K562 (cell line): Measurements from ENCODE around the gene EFR3B. TPM values are rescaled to one million over a fixed set of nuclear protein-coding genes. Genes with fewer than 3 reads are reported as not detected.
A peak's percentile ranks its signal among the peaks of the same experiment; 100 is the strongest.

Experiments used
- ATF3 ChIP-seq, 2 experiments: fragments of 450-650 bp in 1 of 2; sonication (generic) in 1 of 2; formaldehyde crosslinking in 1 of 2; IDR thresholded peaks in 1 of 2; conservative IDR thresholded peaks in 1 of 2; 2 replicates each; pipeline versions ENCODE4 v1.6.1 to v1.8.1; 2016 to 2023; ENCODE audit warnings: mild to moderate bottlenecking in 2 of 2, moderate library complexity in 2 of 2, inconsistent platforms in 1 of 2, missing genetic modification reagents in 1 of 2
- ATF7 ChIP-seq: fragments of 450-650 bp; IDR thresholded peaks from 2 replicates; pipeline ENCODE4 v1.7.1; 2014; ENCODE audit warnings: mild to moderate bottlenecking, moderate library complexity
- BHLHE40 ChIP-seq: IDR thresholded peaks from 2 replicates; pipeline ENCODE4 v1.6.1; 2011; ENCODE audit warnings: low read length, improper control_type of control experiment
- C11orf30 ChIP-seq: fragments of 450-650 bp; IDR thresholded peaks from 2 replicates; pipeline ENCODE4 v1.6.1; 2016; ENCODE audit warnings: low read depth, mild to moderate bottlenecking
- CCAR2 ChIP-seq: fragments of 200-400 bp; formaldehyde crosslinking; IDR thresholded peaks from 2 replicates; pipeline ENCODE4 v1.6.1; 2017; ENCODE audit warnings: mild to moderate bottlenecking, low read depth, low read length
- CTBP1 ChIP-seq: fragments of 450-650 bp; IDR thresholded peaks from 2 replicates; pipeline ENCODE4 v1.6.1; 2016; ENCODE audit warnings: borderline replicate concordance
- EGR1 ChIP-seq: fragments of 450-650 bp; conservative IDR thresholded peaks from 2 replicates; pipeline ENCODE4 v1.6.1; 2017; ENCODE audit warnings: mild to moderate bottlenecking
- EHMT2 ChIP-seq: fragments of 450-650 bp; IDR thresholded peaks from 2 replicates; pipeline ENCODE4 v1.6.1; 2018; ENCODE audit warnings: antibody characterized with exemption
- ETS1 ChIP-seq: conservative IDR thresholded peaks from 2 replicates; pipeline ENCODE4 v1.6.1; 2011; ENCODE audit warnings: low read depth, mild to moderate bottlenecking, low read length; ENCODE audit not compliant: control insufficient read depth
- FOS ChIP-seq: IDR thresholded peaks from 3 replicates; pipeline ENCODE4 v1.6.1; 2011; ENCODE audit not compliant: insufficient read length; ENCODE audit errors: extremely low read depth
- HMGN3 ChIP-seq: IDR thresholded peaks from 2 replicates; pipeline ENCODE4 v1.6.1; 2011; ENCODE audit warnings: borderline replicate concordance, low read depth, mild to moderate bottlenecking, mixed read lengths, low read length; ENCODE audit not compliant: insufficient read length; ENCODE audit errors: extremely low read depth
- JUND ChIP-seq, 2 experiments: IDR thresholded peaks; 2 replicates in 1 of 2; 3 replicates in 1 of 2; pipeline ENCODE4 v1.6.1; 2011; ENCODE audit warnings: borderline replicate concordance in 2 of 2, low read depth in 2 of 2, low read length in 2 of 2, improper control_type of control experiment in 1 of 2, missing biosample characterization in 1 of 2, missing genetic modification characterization in 1 of 2, missing genetic modification reagents in 1 of 2
- KDM5B ChIP-seq: fragments of 200-600 bp; sonication (generic); IDR thresholded peaks from 2 replicates; pipeline ENCODE4 v1.6.1; 2012; ENCODE audit warnings: low read depth, mild to moderate bottlenecking, moderate library complexity, low read length, control low read depth, inconsistent platforms; ENCODE audit not compliant: insufficient replicate concordance
- LARP7 ChIP-seq: fragments of 450-650 bp; IDR thresholded peaks from 2 replicates; pipeline ENCODE4 v1.6.1; 2016
- MAFK ChIP-seq: IDR thresholded peaks from 2 replicates; pipeline ENCODE4 v1.6.1; 2011; ENCODE audit warnings: low read length, improper control_type of control experiment
- NKRF ChIP-seq: fragments of 450-650 bp; IDR thresholded peaks from 2 replicates; pipeline ENCODE4 v1.6.1; 2016; ENCODE audit warnings: borderline replicate concordance
- PHB ChIP-seq: fragments of 250-450 bp; sonication (Bioruptor Pico); IDR thresholded peaks from 2 replicates; pipeline ENCODE4 v1.5.0; 2021
- PTTG1 ChIP-seq: fragments of 450-650 bp; IDR thresholded peaks from 2 replicates; pipeline ENCODE4 v1.6.1; 2016; ENCODE audit warnings: low read depth, mild to moderate bottlenecking, missing genetic modification characterization, missing compliant biosample characterization
- SAFB ChIP-seq: fragments of 200-400 bp; formaldehyde crosslinking; IDR thresholded peaks from 2 replicates; pipeline ENCODE4 v1.6.1; 2017; ENCODE audit warnings: low read depth, low read length, borderline replicate concordance
- SRSF9 ChIP-seq: fragments of 200-400 bp; formaldehyde crosslinking; IDR thresholded peaks from 2 replicates; pipeline ENCODE4 v1.6.1; 2017; ENCODE audit warnings: low read depth, low read length, borderline replicate concordance
- TAF9B ChIP-seq: fragments of 450-650 bp; IDR thresholded peaks from 2 replicates; pipeline ENCODE4 v1.6.1; 2018; ENCODE audit warnings: mild to moderate bottlenecking; ENCODE audit not compliant: partially characterized antibody
- ZFP91 ChIP-seq: sonication (generic); formaldehyde crosslinking; IDR thresholded peaks from 2 replicates; pipeline ENCODE4 v1.8.0; 2022; ENCODE audit warnings: mild to moderate bottlenecking, missing genetic modification reagents
- ZFPM2 ChIP-seq: fragments of 250-450 bp; sonication (Bioruptor Pico); IDR thresholded peaks from 2 replicates; pipeline ENCODE4 v1.5.1; 2022; ENCODE audit warnings: mild to moderate bottlenecking
- ZNF140 ChIP-seq: fragments of 250-450 bp; sonication (Bioruptor Pico); IDR thresholded peaks from 2 replicates; pipeline ENCODE4 v1.8.0; 2021; ENCODE audit warnings: moderate library complexity, mild to moderate bottlenecking, inconsistent platforms
- ZNF217 ChIP-seq: sonication (generic); formaldehyde crosslinking; IDR thresholded peaks from 2 replicates; pipeline ENCODE4 v1.8.0; 2022; ENCODE audit warnings: mild to moderate bottlenecking, missing genetic modification reagents
- polyA plus RNA-seq, 8 experiments: library from polyadenylated mRNA; depleted of rRNA in 4 of 8; stranded (reverse) in 5 of 8; unstranded in 3 of 8; fragments of >200 nt; fragmentation: Nextera tagmentation in 2 of 8; fragmentation: Illumina TruSeq in 1 of 8; extraction: Ambion mirVana in 2 of 8; extraction: Trizol in 1 of 8; gene quantifications; 2 replicates each; pipeline versions ENCODE4 v1.2.1 to v1.2.3, GENCODE V29; 2011 to 2014; ENCODE audit warnings: inconsistent platforms in 1 of 8, missing spikeins in 1 of 8
- total RNA-seq, 7 experiments: library from RNA; depleted of rRNA in 6 of 7; stranded (reverse); fragments of >200 nt in 6 of 7; fragmentation: Illumina TruSeq in 2 of 7; extraction: Trizol in 2 of 7; gene quantifications; 2 replicates each; pipeline versions ENCODE4 v1.2.1 to v1.2.3, GENCODE V29; 2011 to 2021; ENCODE audit warnings: low replicate concordance in 1 of 7

Gene EFR3B
- total and polyA plus RNA-seq, 9 of the 15 experiments (the other 6 are each of a cell fraction or from before 2014, with no cell fraction given) = not detected

- no peak for TF ChIP-seq ETS1
- TF ChIP-seq ZFPM2 = no peak
- TF ChIP-seq BHLHE40 = no peak
- no peak for TF ChIP-seq ZFP91 (CRISPR knock-in tag)
- no peak for TF ChIP-seq NKRF
- peak; percentile 15 for TF ChIP-seq HMGN3
- TF ChIP-seq SAFB = no peak
- TF ChIP-seq MAFK = no peak
- no peak for TF ChIP-seq PHB (CRISPR knock-in tag)
- TF ChIP-seq LARP7 = no peak
- no peak for TF ChIP-seq ZNF140 (CRISPR knock-in tag)
- no peak for TF ChIP-seq ATF3 (IDR thresholded peaks at IDR 0.05)
- no peak for TF ChIP-seq ATF3 (CRISPR knock-in tag; conservative IDR thresholded peaks at IDR 0.05)
- no peak for TF ChIP-seq ZNF217 (CRISPR knock-in tag)
- no peak for TF ChIP-seq FOS
- no peak for TF ChIP-seq PTTG1 (tag)
- TF ChIP-seq KDM5B = no peak
- no peak for TF ChIP-seq TAF9B
- TF ChIP-seq EHMT2 = no peak
- no peak for TF ChIP-seq SRSF9
- TF ChIP-seq CCAR2 = no peak
- TF ChIP-seq ATF7 = no peak
- TF ChIP-seq EGR1 = no peak
- no peak for TF ChIP-seq JUND (IDR thresholded peaks at IDR 0.05; ENCODE audit: borderline replicate concordance, low read depth, low read length)
- no peak for TF ChIP-seq JUND (tag; IDR thresholded peaks at IDR 0.05; ENCODE audit: borderline replicate concordance, low read depth, low read length)
- TF ChIP-seq CTBP1 = peak; percentile 42
- no peak for TF ChIP-seq C11orf30
Measured at GRCh38 chr2:25041928-25042320, at the start of gene EFR3B (continued).
